GM18867 (cell line): ENCODE measurements around the gene ZP2.
"Not testable (repeated sequence)": the region's sequence is repeated elsewhere in the genome, so short reads cannot be mapped to it uniquely, and the experiment has no call there.

Experiments used
- ATAC-seq: cut with Tn5 transposase; IDR thresholded peaks from one replicate; pipeline ENCODE4 v1.9.1; 2021; ENCODE audit warnings: mild to moderate bottlenecking, moderate library complexity; ENCODE audit not compliant: unreplicated experiment

Gene ZP2

GRCh38 chr16:21211486-21211885 is at the start of gene ZP2:
Gene ZP2, minus strand, starts transcription at chr16:21211574. Its CDS starts 27 bp downstream, at chr16:21211547.
- ATAC-seq = no peak

- ATAC-seq = no peak
Observed at GRCh38 chr16:21257284-21257683, 45.9 kb upstream of the ZP2 start.

GRCh38 chr16:21256636-21257035 is 45.3 kb upstream of the ZP2 start:
- ATAC-seq = no peak

- no peak for ATAC-seq
Observed at GRCh38 chr16:21253470-21253869, 42.1 kb upstream of the ZP2 start.

GRCh38 chr16:21250072-21250923 is 38.9 kb upstream of the ZP2 start:
- ATAC-seq = no peak

- ATAC-seq = not testable (repeated sequence)
Observed at GRCh38 chr16:21248179-21248578, 36.8 kb upstream of the ZP2 start.

- ATAC-seq = no peak
Observed at GRCh38 chr16:21244518-21245215, 33.3 kb upstream of the ZP2 start.

DNA sequence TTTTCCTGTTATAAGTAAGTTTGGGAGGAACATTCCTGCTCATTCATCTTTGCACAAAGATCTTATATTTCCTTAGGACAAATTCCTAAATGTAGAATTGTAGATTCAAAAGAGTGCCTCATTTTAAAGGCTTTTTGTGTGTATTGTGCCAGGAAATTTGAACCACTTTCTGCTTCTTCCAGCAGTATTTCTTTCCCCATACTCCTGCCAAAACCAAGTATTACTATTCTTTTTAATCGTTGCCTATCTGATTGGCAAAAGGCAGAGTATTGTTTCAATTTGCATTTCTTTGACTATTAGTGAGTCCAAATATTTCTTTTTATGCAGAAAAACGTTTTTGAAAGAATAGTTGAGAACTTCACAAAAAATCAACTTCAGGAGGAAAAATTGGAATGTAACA is 31.4 kb upstream of the ZP2 start:
- no peak for ATAC-seq

DNA sequence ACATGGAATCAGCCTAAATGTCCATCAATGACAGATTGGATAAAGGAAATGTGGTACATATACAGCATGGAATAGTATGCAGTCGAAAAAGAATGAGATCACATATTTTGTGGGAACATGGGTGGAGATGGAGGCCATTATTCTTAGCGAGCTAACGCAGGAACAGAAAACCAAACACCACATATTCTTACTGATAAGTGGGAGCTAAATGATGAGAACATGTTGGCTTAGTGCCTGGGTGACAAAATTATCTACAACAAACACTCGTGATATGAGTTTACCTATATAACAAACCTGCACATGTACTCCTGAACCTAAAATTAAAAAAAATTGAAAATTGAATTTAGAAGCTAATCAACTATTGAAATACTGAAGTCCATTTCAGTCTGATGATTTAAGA is 28.3 kb upstream of the ZP2 start:
- ATAC-seq = no peak

DNA sequence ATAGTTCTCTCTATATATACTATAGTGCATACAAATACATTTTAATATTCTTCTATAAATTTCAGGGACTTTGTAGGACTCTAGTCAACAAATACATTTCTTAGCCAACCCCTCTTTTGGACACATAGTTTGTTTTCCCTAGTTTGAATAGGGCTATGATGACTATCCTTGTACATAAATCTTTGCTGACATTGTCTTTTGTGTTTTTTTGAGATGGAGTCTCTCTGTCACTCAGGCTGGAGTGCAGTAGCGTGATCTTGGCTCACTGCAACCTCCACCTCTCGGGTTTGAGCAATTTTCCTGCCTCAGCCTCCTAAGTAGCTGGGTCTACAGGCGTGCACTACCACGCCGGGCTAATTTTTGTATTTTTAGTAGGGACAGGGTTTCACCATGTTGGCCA is 25.5 kb upstream of the ZP2 start:
- ATAC-seq = no peak

- no peak for ATAC-seq
Observed at GRCh38 chr16:21235199-21235585, 23.8 kb upstream of the ZP2 start.

DNA sequence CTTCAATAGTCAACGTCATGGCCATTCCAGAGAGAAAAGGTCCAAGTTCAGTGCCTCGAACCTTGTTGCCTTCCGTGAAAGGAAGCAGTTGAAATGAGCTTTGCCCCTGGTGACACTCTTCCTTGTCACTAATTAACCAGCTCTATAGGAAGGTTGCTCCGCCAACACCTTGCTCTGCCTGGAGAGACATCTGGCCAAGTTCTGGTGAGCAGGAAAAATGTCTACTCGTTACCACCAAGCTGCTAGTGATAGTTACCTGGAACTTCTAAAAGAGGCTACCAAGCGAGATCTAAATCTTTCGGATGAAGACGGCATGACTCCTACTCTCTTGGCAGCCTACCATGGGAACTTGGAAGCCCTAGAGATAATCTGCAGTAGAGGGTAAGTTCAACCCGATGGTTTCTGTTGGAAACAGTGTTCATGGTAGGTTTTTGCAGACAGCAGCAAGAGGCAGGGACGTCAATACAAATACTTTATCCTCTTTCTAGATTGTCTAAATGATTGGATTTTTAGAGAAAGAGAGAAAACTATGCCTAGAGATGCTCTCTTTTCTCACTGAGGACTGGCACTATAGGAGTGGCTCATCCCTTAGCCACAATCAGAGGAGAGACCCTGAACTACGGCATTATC is 22.3 kb upstream of the ZP2 start, which contains the start of gene ANKS4B:
TSS of gene ANKS4B (plus strand) at position 179 of the 630 bp plus-strand sequence. CDS start at position 218, 39 bp downstream.
- no peak for ATAC-seq

DNA sequence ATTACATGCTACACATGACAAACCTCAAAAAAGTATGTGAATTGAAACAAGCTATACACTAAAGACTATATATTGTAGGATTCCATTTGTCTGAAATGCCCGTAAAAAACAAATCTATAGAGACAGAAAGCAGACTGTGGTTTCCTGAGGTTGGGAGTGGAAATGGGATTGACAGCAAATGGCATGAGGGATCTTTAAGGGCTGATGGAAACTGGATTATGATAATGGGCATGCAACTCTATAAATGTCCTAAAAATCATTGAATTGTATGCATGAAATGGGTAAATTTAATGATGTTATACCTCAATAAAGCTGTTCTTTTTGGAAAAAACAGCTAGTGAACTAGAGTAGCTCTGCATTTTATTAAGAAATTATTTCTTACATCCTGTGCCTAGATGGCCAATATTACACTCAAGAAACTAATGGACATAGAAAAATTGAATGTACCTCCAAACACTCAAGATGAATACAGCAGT is 21.7 kb upstream of the ZP2 start:
- no peak for ATAC-seq

DNA sequence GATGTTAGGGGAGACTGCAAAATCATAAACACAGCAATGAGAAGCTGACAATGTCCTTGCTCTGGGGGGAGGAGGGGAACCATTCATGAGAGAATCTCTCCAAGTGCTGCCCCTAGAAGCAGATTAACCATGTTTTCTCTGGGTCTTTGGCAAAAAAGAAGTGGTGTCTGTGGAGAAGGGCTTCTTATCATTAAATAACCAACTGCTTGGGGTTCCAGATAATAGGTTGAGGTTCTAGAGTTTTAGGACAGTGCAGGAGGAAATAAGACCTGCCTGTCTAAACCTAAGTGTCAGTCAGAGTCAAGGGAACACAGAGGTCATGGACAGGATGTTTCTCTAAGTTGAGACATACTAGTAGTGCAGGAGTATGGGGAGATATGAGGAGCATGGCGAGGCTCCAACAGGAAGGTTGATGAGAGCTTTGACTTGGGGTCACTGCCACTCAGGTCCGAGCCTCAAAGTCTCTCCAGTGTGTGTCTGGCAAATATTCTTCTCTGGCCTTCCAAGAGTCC is 17.0 kb upstream of the ZP2 start:
- ATAC-seq = no peak

DNA sequence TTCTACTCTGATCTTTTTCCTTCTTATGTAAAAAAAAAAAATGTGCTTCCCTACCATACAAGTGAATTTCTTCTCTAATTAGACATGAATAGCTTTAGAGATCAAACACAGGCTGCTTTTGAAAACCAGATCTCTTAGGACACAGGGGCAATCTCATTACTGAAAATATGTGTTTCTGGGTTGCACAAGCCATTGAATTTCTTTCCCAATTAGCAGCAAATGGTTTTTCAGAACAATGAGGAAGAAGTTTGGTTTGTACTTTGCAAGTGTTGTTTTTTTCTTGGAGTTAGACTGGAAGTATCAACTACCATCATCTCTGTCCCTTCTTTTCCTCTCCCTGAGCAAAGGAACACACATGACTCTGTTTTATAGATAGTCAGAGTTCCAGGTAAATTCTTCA is 16.5 kb upstream of the ZP2 start:
- no peak for ATAC-seq

DNA sequence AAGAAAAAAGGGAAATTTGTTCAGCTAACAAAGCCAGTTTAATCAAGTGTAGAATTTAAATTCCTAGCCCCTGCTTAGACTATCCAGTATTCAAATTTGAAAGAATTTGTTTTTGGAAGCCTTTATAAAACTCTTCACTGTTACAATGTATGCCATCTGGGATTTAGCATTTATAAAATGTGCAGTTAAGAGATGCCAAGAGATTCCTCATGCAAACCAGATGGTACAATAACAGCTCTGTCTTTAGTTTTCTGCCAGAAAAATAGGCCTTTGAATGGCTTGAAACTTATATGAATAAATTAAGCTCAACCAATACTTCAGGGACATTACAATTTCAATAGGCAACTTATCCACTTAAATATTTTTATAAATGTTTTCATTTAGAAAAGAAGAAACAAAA is 15.4 kb upstream of the ZP2 start:
- no peak for ATAC-seq

- ATAC-seq = no peak
Observed at GRCh38 chr16:21224800-21225199, 13.4 kb upstream of the ZP2 start.

DNA sequence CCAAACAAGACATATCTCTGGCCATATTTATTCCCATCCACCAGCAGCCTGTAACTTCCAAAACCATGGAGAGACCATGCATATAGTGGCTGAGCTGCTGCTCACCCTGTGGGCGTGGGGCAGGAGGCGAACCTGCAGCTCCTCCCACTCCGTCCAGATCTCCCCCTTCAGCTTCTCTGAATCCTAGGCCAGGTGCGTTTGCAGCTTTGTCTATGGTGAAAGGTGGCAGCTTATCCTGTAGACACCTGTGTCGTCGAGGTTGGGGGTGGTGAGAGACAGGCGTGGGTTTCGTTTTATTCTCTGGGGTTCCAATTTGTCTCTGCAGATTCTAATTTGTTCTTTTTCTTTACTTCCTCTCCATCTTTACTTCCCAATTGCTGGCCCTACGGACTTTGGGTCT is 12.4 kb upstream of the ZP2 start:
- no peak for ATAC-seq

DNA sequence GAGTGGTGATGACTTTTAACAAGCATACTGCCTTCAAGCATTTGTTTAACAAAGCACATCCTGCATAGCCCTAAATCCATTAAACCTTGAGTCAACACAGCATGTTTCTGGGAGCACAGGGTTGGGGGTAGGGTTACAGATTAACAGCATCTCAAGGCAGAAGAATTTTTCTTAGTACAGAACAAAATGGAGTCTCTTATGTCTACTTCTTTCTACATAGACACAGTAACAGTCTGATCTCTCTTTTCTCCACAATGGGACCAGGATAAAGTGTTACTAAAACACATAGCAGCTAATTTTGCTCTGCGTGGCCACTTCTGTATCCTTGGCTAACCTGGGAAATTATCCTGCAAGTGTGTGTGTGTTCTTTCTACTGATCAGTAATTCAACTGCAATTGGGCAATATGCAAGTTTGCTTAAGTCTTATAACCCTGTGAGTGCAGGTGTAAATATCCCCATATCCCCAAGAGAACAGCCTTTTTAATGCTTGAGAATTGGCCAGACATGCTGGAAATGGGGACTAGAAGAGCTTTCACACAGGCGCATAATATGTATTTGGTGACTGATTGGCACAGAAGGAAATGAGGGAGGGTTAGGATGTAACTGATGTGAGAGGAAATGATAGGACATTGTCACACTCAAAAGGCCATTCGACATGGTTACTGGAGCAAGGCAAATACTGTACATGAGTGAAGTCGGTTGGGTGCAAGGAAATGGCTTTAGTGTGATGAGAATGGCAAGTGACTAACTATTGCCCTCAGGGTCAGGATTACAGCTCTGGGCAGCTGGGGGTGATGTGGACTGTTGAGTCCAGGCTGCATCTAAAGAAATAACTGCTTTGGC is 11.3 kb upstream of the ZP2 start:
- ATAC-seq = no peak

DNA sequence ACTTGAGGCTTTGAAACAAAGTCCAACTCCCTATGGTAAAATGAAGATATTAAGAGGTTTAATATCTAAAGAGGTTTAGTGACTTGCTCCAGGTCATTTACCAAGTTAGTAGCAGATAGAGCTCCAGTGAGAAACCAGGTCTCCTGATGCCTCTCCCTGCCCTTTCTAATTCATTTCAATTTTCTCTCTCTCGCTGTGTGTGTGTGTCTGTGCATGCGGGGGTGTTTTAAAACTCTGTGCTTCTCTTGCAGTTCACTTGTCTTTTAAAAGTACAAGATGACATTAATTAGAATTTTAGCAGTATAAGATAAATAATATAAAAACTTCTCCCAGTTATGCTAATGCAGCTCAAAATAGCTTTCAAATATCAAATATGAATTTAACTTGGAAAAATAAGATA is 8.2 kb upstream of the ZP2 start:
- ATAC-seq = no peak

DNA sequence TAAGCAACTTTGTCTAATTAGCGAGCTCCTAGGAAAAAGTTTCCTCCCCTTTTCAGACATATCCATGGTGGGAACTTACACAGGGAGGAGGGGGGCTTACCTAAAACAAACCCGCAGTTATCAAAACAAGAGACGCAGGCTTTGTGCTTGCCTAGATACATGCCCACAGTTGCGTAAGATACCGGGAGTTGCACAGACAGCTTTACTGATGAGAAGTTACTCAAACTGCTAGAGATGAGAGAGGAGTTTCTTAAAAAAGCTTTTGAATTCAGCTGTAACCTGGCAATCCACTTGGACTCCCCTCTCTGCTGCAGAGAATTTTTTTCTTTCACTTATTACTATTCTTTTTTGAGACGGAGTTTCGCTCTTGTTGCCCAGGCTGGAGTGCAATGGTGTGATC is 6.8 kb upstream of the ZP2 start:
- no peak for ATAC-seq
